ENCODE measurements around the gene TEX51. TPM values are rescaled to one million over a fixed set of nuclear protein-coding genes. Genes with fewer than 3 reads are reported as not detected.

Gene TEX51
- total RNA-seq, 2 experiments from 2014 or later = not detected

DNA sequence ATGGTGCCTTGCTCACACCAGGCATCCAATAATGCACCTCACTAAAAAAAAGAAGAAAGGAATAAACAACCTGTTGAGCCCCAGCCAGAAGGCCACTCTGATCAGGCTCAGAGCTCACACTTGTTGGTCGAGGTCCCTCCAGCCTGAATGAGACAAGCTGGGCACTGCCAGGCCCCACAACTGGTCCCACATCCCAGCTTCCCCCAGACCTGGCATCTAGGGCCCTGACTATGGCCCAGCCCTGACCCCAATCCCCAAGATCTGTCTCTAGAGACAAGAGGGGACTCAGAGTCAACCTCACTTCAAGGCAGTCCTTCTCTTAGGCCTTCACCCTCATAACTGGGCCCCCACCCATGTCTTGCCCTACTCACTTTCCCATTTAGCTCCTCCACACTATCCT, 22.4 kb downstream of the TEX51 start:
- BruUV-seq (replicated peaks) = no TSS peak
- Histone ChIP-seq H3K9me2 (ENCODE audit: insufficient read depth, low read length) (no peaks in the 10 kb centered on the region), H3K36me3 (ENCODE audit: insufficient read depth, low read length) (no peaks in the 10 kb centered on the region), H3K4me2 (ENCODE audit: low read length) (no peak overlapping the region), H3K4me1 (ENCODE audit: insufficient read depth, low read length, poor library complexity, severe bottlenecking) (no peaks in the 10 kb centered on the region), H2AFZ (ENCODE audit: low read length) (no peak overlapping the region), H3K27ac (ENCODE audit: low read depth, low read length, poor library complexity, severe bottlenecking) (no peak overlapping the region), H4K20me1 (ENCODE audit: insufficient read depth, low read length) (no peaks in the 10 kb centered on the region), H3K9me3 (ENCODE audit: low read length) (no peaks in the 10 kb centered on the region), H3K4me3 (ENCODE audit: low read depth, low read length, poor library complexity, severe bottlenecking) (no peak overlapping the region), H3K79me2 (ENCODE audit: insufficient read depth, low read depth, low read length) (no peaks in the 10 kb centered on the region)
- intact Hi-C loops (cut with micrococcal nuclease; ENCODE audit: unreplicated experiment) = no loop called here
- TF ChIP-seq, protein P1, sequence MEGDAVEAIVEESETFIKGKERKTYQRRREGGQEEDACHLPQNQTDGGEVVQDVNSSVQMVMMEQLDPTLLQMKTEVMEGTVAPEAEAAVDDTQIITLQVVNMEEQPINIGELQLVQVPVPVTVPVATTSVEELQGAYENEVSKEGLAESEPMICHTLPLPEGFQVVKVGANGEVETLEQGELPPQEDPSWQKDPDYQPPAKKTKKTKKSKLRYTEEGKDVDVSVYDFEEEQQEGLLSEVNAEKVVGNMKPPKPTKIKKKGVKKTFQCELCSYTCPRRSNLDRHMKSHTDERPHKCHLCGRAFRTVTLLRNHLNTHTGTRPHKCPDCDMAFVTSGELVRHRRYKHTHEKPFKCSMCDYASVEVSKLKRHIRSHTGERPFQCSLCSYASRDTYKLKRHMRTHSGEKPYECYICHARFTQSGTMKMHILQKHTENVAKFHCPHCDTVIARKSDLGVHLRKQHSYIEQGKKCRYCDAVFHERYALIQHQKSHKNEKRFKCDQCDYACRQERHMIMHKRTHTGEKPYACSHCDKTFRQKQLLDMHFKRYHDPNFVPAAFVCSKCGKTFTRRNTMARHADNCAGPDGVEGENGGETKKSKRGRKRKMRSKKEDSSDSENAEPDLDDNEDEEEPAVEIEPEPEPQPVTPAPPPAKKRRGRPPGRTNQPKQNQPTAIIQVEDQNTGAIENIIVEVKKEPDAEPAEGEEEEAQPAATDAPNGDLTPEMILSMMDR (conservative IDR thresholded peaks at IDR 0.05; ENCODE audit: low read length) = no peak
- no peak for TF ChIP-seq EZH2phosphoT487 (IDR thresholded peaks at IDR 0.05; ENCODE audit: borderline replicate concordance, low read depth, low read length)
- ChIA-PET CTCF (ENCODE audit: unreplicated experiment) (no interaction called here), POLR2A (interaction anchor here (0.8 to 1.0 kb wide), 2 partner anchors 8 to 10 kb away, joined by 3 read pairs; no protein-coding TSS in a partner anchor)
- no peak for DNase-seq (ENCODE audit: low spot score)

DNA sequence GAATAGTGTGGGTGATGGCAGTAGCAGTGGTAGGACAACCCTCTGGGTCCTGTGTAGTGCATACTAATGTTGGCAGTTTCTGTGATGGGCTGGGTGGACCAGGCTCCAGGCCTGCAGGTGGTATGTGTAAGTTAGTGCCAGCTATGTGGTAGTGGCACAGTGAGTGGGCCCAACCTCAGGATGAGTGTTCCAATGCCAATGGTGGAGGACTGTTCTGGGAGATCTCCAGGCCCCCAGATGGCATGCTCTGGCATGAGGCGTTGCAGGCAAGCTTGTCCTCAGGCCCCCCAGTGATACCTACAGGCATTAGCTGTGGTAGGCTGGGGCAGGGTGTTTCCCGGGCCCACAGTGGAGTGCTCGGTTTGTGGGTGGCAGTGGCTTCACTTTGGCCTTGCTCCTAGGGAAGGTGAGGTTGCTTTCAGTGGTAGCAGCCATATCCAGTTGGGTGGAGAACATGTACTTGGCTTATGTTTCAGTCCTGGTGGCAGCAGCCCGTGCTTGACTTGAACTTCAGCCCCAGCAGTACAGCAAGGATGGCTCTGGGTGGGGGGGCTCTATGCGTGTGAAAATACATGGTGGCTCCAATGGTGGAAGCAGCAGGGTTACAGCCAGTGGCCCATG, 32.4 kb downstream of the TEX51 start:
- intact Hi-C loops (cut with micrococcal nuclease; ENCODE audit: unreplicated experiment) = no loop called here
- POLR2A ChIA-PET = no interaction called here
- Histone ChIP-seq H3K4me1 (ENCODE audit: insufficient read depth, low read length, poor library complexity, severe bottlenecking) (no peaks in the 10 kb centered on the region), H3K9me2 (ENCODE audit: insufficient read depth, low read length) (no peaks in the 10 kb centered on the region), H3K4me3 (ENCODE audit: low read depth, low read length, poor library complexity, severe bottlenecking) (no peak overlapping the region), H3K4me2 (ENCODE audit: low read length) (no peak overlapping the region), H3K9me3 (ENCODE audit: low read length) (no peaks in the 10 kb centered on the region), H4K20me1 (ENCODE audit: insufficient read depth, low read length) (no peaks in the 10 kb centered on the region), H2AFZ (ENCODE audit: low read length) (no peak overlapping the region), H3K79me2 (ENCODE audit: insufficient read depth, low read depth, low read length) (no peaks in the 10 kb centered on the region), H3K36me3 (ENCODE audit: insufficient read depth, low read length) (no peaks in the 10 kb centered on the region), H3K27ac (ENCODE audit: low read depth, low read length, poor library complexity, severe bottlenecking) (no peak overlapping the region)
- no TSS peak for BruUV-seq (replicated peaks)
- TF ChIP-seq, protein P1 (conservative IDR thresholded peaks at IDR 0.05; ENCODE audit: low read length) = no peak
- TF ChIP-seq EZH2phosphoT487 (IDR thresholded peaks at IDR 0.05; ENCODE audit: borderline replicate concordance, low read depth, low read length) = no peak
- DNase-seq (ENCODE audit: low spot score) = no peak
- CTCF ChIA-PET (ENCODE audit: unreplicated experiment) = no interaction called here

DNA sequence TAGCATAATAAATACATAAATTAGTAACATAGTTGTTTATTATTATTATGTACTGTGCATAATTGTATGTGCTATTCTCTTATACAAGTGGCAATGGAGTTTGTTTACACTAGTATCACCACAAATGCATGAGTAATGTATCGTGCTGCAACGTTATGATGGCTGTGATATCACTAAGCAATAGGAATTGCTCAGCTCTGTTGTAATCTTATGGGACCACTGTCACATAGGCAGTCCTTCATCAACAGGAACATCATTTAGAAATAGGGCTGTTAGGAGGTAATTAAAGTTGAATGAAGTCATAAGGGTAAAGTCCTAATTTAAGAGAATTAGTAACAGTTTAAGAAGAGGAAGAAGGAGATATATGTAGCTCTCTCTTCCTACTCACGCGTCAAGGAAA, 33.8 kb downstream of the TEX51 start:
- H3K27ac ChIP-seq (ENCODE audit: low read depth, low read length, poor library complexity, severe bottlenecking) = no peak overlapping the region
- no peaks in the 10 kb centered on the region for H4K20me1 ChIP-seq (ENCODE audit: insufficient read depth, low read length)
- no peaks in the 10 kb centered on the region for H3K4me1 ChIP-seq (ENCODE audit: insufficient read depth, low read length, poor library complexity, severe bottlenecking)
- no peaks in the 10 kb centered on the region for H3K79me2 ChIP-seq (ENCODE audit: insufficient read depth, low read depth, low read length)
- no peak overlapping the region for H3K4me3 ChIP-seq (ENCODE audit: low read depth, low read length, poor library complexity, severe bottlenecking)
- no peak overlapping the region for H2AFZ ChIP-seq (ENCODE audit: low read length)
- intact Hi-C loops (cut with micrococcal nuclease; ENCODE audit: unreplicated experiment) = no loop called here
- CTCF ChIA-PET (ENCODE audit: unreplicated experiment) = no interaction called here
- H3K9me2 ChIP-seq (ENCODE audit: insufficient read depth, low read length) = no peaks in the 10 kb centered on the region
- no peaks in the 10 kb centered on the region for H3K36me3 ChIP-seq (ENCODE audit: insufficient read depth, low read length)
- POLR2A ChIA-PET = no interaction called here
- H3K4me2 ChIP-seq (ENCODE audit: low read length) = no peak overlapping the region
- TF ChIP-seq, protein P1 (conservative IDR thresholded peaks at IDR 0.05; ENCODE audit: low read length) = no peak
- no peak for TF ChIP-seq EZH2phosphoT487 (IDR thresholded peaks at IDR 0.05; ENCODE audit: borderline replicate concordance, low read depth, low read length)
- BruUV-seq (replicated peaks) = no TSS peak
- H3K9me3 ChIP-seq (ENCODE audit: low read length) = no peaks in the 10 kb centered on the region
- DNase-seq (ENCODE audit: low spot score) = no peak

Data from OCI-LY7 (cell line).